Brain microvascular endothelial cell (primary cell): Measurements from ENCODE around the gene SLC4A11.
A peak's percentile ranks its signal among the peaks of the same experiment; 100 is the strongest.

Experiments used
- DNase-seq: peaks from one replicate; pipeline ENCODE4 v3.0.0-alpha.2; 2020
- H3K27ac ChIP-seq: fragments of 250-450 bp; sonication (Bioruptor Pico); 2 replicates; pipeline ENCODE4 v1.5.1; 2020; ENCODE audit warnings: mild to moderate bottlenecking, moderate library complexity
- H3K27me3 ChIP-seq: fragments of 250-450 bp; sonication (Bioruptor Pico); replicated peaks from 2 replicates; pipeline ENCODE4 v1.5.1; 2020; ENCODE audit warnings: mild to moderate bottlenecking
- H3K36me3 ChIP-seq: fragments of 250-450 bp; sonication (Bioruptor Pico); replicated peaks from 2 replicates; pipeline ENCODE4 v1.5.1; 2020; ENCODE audit warnings: mild to moderate bottlenecking
- H3K4me3 ChIP-seq: 2 replicates; pipeline ENCODE4 v1.5.1; 2011; ENCODE audit warnings: low read depth, mild to moderate bottlenecking, control low read depth, low read length, moderate library complexity
- in situ Hi-C: cut with HindIII; loops from 2 replicates; pipeline ENCODE4 v1.10.0; 2017; ENCODE audit warnings: low sequenced_read_pairs, low pct_ligation_motif_present
- TF ChIP-seq, protein P1 (sequence below): IDR thresholded peaks from 2 replicates; pipeline ENCODE4 v1.5.1; 2011; ENCODE audit warnings: low read depth, mild to moderate bottlenecking, moderate library complexity, low read length, control low read depth, inconsistent platforms; ENCODE audit errors: missing control alignments

SLC4A11 gene

DNA sequence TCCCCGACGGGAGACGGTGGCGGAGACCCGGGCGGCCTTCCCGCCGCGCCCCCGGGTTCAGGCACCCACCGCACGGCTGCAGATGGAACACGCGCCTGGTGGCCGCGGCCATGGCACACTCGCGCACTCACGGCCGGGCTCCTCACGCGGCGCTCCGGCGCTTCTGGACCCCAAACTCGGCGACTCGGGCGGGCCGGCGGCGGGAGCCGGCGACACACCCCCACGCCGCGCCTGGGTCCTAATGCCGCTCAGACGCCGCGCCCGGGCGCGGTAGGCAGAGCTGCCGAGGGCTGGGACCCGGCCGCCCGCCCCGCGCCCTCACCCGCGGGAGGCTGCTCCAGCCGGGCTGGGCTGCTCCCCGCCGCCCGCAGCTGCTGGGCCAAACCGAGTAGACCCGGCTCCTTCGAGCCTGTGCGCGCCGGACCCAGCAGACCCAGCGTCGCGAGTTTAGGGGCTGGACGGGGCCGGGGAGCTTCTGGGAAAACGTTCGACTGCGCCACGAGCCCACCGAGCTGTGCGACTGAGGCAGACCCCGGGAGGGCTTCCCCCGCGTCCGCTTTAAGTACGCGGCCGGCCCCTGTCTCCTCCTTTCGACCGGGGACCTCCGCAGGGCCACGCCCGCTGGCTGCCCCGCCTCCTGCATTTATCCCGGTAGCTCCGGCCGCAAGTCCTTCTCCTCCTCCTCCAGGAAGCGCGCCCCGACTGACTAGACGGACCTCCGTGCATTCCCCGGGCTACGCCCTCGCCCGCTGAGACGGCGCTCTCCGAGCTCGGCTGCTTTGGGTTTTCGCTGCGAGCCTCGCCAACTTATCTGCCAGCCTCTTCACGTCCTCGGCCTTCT lies at the start of gene SLC4A11:
TSS of gene SLC4A11 (minus strand) at position 165 of the 841 bp plus-strand sequence. CDS start at position 112, 53 bp downstream.
- Histone ChIP-seq H3K27ac (no peak within 1 kb of the TSS), H3K36me3 (no peaks in the 10 kb centered on the region), H3K4me3 (peak within 1 kb of the TSS; percentile 52), H3K27me3 (peaks cover 18% of the 10 kb centered on the region)
- in situ Hi-C loops, result no loop called here
- DNase-seq, result no peak
- TF ChIP-seq, protein P1, sequence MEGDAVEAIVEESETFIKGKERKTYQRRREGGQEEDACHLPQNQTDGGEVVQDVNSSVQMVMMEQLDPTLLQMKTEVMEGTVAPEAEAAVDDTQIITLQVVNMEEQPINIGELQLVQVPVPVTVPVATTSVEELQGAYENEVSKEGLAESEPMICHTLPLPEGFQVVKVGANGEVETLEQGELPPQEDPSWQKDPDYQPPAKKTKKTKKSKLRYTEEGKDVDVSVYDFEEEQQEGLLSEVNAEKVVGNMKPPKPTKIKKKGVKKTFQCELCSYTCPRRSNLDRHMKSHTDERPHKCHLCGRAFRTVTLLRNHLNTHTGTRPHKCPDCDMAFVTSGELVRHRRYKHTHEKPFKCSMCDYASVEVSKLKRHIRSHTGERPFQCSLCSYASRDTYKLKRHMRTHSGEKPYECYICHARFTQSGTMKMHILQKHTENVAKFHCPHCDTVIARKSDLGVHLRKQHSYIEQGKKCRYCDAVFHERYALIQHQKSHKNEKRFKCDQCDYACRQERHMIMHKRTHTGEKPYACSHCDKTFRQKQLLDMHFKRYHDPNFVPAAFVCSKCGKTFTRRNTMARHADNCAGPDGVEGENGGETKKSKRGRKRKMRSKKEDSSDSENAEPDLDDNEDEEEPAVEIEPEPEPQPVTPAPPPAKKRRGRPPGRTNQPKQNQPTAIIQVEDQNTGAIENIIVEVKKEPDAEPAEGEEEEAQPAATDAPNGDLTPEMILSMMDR, result no peak

DNA sequence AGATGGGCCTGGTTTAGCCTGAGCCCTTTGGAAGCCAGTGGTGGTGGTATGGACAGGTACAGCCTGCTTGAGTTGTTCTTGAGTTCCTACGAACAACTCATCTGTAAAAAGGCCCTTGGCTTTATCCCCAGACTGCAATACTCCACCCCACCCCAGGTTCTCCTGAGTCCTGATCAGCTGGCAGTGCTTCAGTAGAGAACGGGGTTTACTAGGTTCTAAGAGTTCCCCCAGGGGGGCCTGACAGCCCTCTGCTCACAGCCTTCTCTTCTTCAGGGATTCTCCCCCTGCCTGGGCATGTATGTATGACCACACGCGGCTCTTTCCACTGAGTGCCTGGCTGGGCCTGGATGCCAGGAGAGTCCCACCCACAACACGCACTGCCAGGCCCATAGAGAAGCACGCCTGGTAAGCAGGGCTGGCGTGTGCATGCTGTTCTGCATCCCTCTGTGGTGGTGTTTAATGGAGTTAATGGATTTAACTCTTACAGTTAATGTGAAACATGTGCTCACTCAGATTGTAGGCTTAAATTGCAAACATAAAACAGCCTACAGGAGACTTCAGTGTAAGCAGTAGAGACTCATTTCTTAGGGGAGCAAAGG lies 44.3 kb upstream of the SLC4A11 start:
- H3K36me3 ChIP-seq, result peaks cover 40% of the 10 kb centered on the region
- in situ Hi-C loops, result no loop called here
- H3K27me3 ChIP-seq, result no peaks in the 10 kb centered on the region
- H3K27ac ChIP-seq, result no peak overlapping the region
- DNase-seq, result no peak
- no peak overlapping the region for H3K4me3 ChIP-seq
- TF ChIP-seq, protein P1, result no peak

DNA sequence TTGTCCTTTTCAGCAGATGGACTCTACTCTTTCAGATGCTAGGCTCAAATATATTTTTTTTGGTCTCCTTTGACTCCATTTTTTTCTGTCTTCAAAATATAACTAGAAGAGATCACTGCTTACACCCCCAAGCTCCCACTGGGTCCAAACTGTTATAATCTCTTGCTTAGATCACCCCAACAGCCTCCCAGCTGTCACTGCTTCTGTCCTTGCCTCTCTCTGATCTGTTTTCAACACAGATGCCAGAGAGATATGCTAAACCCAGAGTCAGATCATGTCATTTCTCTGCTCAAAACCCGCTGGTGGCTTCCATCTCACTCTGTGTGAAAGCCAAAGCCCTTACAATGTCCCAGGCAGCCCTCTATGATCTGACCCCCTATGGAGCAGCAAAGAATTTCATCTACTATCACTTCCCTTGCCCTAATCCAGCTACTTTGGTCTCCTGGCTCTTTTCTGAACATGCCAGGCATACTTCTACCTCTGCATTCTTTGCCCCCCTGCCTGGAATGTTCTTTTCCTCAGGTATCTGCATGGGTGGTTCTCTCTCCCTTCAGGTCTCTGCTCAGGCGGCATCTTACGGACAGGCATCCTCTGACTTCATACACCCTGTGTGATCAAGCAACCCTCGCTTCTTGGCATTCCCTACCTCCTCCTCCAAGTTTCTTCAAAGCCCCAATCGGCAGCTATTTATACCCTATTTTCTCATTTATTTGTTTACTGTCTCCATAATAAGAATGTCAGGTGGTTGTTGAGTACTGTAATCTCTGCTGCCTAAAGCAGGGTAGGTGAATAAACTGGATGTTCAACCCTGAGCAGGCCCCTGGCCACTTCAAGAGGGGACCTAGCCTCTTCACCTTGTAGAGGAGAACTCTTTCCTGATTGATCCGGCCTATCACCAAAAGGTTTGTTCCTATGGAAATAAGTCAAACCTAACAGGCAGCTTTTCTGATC lies 43.6 kb upstream of the SLC4A11 start:
- Histone ChIP-seq H3K27ac (no peak overlapping the region), H3K36me3 (peaks cover 48% of the 10 kb centered on the region), H3K4me3 (no peak overlapping the region), H3K27me3 (no peaks in the 10 kb centered on the region)
- DNase-seq, result no peak
- in situ Hi-C loops, result no loop called here
- TF ChIP-seq, protein P1, result no peak

DNA sequence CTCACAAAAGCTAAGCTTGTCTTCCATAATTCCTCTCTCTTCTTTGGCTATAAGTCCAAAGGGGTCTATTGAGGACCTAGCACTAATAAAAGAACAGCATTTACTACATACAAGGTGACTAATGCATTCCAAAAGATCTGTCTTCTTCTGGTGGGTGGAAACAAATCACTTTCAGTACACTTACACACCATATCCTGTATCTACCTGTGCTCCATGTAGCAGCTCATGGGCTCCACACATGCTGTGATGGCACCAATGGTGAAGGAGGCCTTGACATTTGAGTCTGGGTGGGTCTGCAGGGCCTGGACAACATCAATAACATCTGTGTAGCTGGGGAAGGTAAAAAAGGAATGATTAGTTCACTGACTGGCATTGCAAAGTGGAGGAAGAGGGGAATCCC lies 42.4 kb upstream of the SLC4A11 start:
- Histone ChIP-seq H3K27ac (no peak overlapping the region), H3K36me3 (peaks cover 48% of the 10 kb centered on the region), H3K4me3 (no peak overlapping the region), H3K27me3 (no peaks in the 10 kb centered on the region)
- in situ Hi-C loops, result no loop called here
- no peak for DNase-seq
- TF ChIP-seq, protein P1, result no peak

DNA sequence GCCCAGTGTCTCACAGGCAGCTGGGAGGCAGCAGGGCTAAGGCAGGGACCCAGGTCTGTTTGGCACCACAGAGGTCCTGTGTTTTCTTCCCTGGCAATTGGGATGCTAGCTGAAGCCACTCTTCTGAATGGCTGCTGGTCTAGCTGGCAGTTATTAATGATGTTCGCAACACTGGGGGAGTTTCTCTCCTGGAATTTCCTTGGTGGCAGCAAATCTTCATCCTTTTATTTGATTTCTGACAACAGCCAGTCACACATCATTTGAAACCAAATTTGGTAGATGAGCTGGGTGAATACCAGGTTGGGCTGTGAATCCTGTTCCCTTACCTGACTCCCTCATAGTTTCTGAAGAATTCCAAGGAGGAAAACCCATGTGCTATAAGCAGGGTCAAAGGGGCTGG lies 40.8 kb upstream of the SLC4A11 start:
- Histone ChIP-seq H3K27me3 (no peaks in the 10 kb centered on the region), H3K36me3 (peaks cover 57% of the 10 kb centered on the region), H3K4me3 (no peak overlapping the region), H3K27ac (no peak overlapping the region)
- TF ChIP-seq, protein P1, result no peak
- in situ Hi-C loops, result no loop called here
- DNase-seq, result no peak
